NCI-H1694 (cell line): ENCODE data around the gene MRPL41.
A peak's percentile ranks its signal among the peaks of the same experiment; 100 is the strongest.
"Not testable (repeated sequence)": the region's sequence is repeated elsewhere in the genome, so short reads cannot be mapped to it uniquely, and the experiment has no call there.

ENCODE experiments used
- DNase-seq: peaks from one replicate; lab custom pipeline; 2025; lab: John Stamatoyannopoulos, UW

Gene MRPL41

DNA sequence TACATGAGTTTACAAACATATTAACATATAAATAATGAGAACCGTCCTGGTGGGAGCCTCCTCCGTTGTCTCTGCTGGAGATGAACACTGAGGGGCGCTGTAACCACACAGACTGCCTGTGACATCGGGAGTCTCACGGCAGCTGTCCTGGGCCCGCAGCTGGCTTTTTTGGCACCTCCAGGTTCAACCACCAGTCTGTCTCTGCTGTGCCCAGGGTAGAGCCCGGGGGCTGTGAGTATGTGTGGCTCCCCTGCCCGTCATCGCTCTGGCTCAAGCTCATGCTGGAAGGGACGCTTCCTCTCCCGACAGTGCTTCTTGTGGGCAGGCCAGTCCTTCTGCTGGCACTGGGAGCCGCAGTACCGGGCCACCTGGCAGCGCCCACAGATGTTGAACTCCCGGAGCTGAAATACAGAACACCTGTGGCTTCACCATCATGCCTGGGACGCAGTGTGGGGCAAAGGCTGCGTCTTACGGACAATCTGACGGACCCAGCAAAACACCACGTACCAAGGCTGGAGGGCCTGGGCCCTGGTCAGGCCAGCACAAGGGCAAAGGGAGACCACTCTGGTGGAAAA lies 30.7 kb downstream of the MRPL41 start:
- DNase-seq, result peak; percentile 35

GRCh38 chr9:137583347-137583746 lies 31.7 kb downstream of the MRPL41 start:
- DNase-seq, result no peak

- DNase-seq, result no peak
Observed at GRCh38 chr9:137583957-137584356, 32.3 kb downstream of the MRPL41 start.

DNA sequence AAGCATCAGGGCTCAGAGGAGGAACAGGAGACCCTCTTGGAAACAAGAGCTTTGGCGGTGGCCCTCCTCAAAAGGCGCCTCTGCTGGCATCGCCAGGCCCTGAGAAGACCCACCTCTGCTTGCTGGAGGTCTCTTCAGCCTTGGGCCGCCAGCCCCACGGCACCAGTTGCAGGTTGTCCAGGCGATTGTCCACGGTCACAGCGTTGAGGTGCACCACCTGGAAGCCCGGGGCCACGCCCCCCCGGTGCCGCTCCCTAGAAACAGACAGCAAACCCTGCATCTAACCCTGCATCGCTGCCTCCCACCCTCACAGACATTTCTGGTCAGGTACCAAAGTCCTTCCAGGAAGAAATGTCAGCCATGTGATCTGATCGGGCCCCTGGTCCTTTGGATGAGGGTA lies 35.2 kb downstream of the MRPL41 start:
- DNase-seq, result no peak

GRCh38 chr9:137588311-137588710 lies 36.6 kb downstream of the MRPL41 start:
- no peak for DNase-seq

DNA sequence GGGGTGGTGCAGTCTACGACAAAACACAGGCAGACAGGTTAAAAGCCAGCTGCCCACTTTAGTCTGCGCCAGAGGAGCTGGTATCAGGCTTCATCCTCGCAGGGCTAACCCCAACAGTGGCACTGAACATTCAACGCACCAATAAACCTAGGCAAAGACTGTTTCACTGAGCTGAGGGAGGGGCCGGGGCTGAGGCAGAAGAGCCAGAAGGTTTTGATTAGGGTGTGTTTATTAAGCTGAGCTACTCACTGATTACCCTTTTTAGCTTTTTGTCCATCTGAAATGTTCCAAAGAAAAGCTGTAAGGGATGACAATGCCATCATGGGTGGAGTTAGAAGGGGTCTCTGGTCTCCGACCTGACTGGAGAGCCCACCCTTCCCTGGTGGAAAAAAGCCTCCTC lies 37.2 kb downstream of the MRPL41 start:
- DNase-seq, result no peak

DNA sequence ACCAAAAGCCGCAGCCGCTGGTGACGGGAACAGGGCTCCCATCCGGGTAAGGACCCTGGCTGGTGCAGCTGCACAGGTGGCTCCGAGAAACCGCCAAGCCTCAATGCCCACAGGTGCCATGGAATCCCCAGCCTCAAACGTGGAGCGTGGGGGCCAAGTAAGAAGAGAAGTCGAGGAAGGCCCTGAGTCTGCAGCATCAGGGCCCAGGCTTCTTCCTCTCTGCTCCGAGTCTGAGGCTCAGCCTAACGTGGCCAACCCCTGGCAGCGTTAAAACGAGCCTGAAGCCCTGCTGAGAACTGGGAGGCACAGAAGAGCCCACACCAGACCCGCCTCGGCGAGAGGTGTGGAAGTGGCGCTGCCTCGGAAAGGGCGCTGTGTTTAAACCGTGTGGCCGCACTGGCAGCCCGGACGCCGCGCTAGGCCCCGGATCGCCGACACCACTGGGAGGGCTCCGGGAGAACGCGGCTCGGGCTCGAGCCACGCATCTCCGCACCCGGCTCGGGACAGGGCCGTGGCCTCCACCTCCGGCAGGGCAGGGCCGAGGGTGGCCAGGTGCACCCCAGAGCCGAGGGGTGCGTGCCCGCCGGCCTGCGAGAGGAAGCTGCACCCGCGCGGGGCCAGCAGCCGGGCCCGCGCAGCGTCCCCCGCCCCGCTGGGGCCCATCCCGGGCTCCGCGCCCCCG lies 37.9 kb downstream of the MRPL41 start:
- no peak for DNase-seq

DNA sequence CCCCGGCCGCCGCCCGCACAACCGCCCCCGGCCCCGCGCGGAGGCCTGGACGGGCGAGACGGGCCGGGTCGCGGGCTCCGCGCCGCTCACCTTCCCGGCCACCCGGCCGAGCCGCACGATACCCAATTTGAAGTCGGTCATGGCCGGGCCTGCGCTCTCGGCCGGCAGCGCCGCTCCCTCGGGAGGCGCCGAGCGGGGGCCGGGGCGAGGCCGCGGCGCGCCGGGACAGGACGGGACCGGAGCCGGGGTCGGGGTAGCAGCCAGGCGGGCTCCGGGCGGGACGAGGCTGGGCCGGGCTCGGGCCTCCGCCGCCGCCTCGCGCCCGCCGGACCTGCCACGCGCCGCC lies 38.4 kb downstream of the MRPL41 start:
- no peak for DNase-seq

DNA sequence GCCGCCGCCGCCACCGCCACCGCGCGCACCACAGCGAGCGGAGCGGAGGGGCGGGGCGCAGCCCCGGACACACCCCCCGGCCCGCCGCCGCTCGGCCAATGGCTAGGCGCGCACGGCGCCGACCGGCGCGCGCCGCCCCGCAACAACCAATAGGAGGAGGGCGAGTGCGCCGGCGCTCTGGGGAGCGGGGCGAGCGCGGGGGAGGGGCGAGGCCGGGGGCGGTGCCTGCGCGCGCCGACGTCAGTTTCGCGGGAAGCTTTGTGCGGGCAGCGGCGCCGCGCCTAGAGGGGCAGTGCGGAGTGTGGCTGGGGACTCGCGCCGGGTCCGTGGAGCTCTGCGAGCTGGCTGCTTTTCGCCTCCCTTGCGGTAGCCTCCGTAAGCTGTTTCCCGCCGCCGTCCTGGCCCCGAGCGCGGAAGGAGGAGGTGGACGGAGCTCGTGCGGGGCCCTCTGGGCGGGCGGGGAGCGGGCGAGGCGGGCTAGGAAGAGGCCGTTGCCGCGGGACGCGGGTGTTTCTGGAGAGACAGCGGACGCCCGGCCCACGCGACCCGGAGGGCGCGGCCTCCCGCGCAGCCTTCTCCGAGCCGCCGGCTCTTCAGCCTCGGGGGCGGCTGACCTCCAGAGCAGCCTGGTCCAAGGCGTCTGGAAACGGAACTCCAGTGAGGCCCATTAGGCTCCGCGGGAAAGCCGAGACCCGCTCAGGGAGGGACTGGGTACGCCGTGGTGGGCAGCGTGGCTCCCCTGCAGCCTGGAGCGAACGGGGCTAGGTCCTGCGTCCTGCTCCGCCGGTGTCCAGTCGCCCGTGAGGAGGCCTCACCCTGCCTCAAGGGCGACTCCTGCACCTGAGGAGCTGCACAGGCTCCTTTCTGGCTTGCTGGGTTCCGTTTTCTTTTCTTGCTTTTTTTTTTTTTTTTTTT lies 39.0 kb downstream of the MRPL41 start, which contains the start of gene ZMYND19:
Gene ZMYND19 (minus strand): TSS at position 44 of the 915 bp plus-strand sequence. CDS start 249 bp downstream, outside the sequence.
- peak; percentile 19 for DNase-seq

DNA sequence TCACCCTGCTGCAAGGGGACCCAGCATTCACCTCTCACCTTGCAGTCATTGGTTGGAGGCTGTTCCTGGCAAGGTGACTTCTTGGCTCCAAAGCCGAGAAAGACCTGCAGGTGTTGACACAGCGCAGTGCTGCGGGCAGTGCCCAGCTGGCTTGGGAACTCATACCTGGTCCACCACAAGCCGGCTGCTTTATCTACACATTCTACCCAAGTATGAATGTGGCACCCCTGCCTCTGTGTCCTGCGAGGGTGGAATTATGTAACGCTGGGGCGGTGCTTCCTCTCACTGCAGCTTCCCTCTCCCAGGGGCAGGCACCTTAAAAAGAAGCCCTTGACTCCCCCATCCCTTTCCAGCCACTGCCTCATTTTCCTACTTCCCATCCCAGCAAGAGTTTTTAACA lies 41.1 kb downstream of the MRPL41 start:
- DNase-seq, result no peak

GRCh38 chr9:137593176-137593575 lies 41.5 kb downstream of the MRPL41 start:
- no peak for DNase-seq

DNA sequence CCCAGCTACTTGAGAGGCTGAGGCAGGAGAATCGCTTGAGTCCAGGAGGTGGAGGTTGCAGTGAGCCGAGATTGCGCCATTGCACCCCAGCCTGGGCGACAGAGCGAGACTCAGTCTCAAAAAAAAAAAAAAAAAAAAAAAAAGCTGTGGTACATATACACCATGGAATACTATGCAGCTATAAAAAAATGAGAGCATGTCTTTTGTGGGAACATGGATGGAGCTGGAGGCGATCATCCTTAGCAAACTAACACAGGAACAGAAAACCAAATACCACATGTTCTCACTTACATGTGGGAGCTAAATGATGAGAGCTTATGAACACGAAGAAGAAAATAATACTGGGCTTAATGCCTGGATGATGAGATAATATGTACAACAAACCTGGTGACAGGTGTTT lies 44.9 kb downstream of the MRPL41 start:
- not testable (repeated sequence) for DNase-seq

GRCh38 chr9:137598943-137599342 lies 47.3 kb downstream of the MRPL41 start:
- DNase-seq, result no peak
